A549 (cell line): ENCODE results near the gene MAP3K7CL. TPM values are rescaled to one million over a fixed set of nuclear protein-coding genes. Genes with fewer than 3 reads are reported as not detected.

ENCODE experiments used
- ATAC-seq, 2 experiments: fragments of 200-7000 bp in 1 of 2; fragments of >200 bp in 1 of 2; cut with Nextera tagmentation in 1 of 2; cut with Tn5 transposase in 1 of 2; 3 replicates each; pipeline versions ENCODE4 v1.8.0 to v1.9.1; 2018 to 2020; ENCODE audit warnings: mild to moderate bottlenecking in 1 of 2, moderate library complexity in 1 of 2
- CTCF ChIA-PET: fragments of 300-600 bp; sonication (Branson Sonifier 250); formaldehyde crosslinking; extraction: SDS; loops from one replicate; lab custom pipeline; 2021; ENCODE audit warnings: antibody characterized with exemption, inconsistent platforms; lab: Yijun Ruan, JAX
- POLR2A ChIA-PET: fragments of 350-600 bp; formaldehyde crosslinking; extraction: SDS; loops from one replicate; lab custom pipeline; 2021; ENCODE audit warnings: antibody characterized with exemption, inconsistent platforms; lab: Yijun Ruan, JAX
- DNase-seq, 2 experiments: peaks; one replicate each; pipeline versions ENCODE4 v3.0.0 to v3.0.0-alpha.2; 2011 to 2016; ENCODE audit warnings: low read depth in 1 of 2, low spot score in 1 of 2
- FAIRE-seq: peaks from 2 replicates; lab custom pipeline; 2011; peaks lifted over from hg19 to GRCh38; lab: Jason Lieb, UNC
- H3K27ac ChIP-seq, 2 experiments: fragments of >200 bp; sonication (Bioruptor Twin); formaldehyde crosslinking; 3 replicates each; pipeline ENCODE4 v1.5.1; 2016 to 2017
- H3K4me1 ChIP-seq: fragments of >200 bp; sonication (Bioruptor Twin); formaldehyde crosslinking; 3 replicates; pipeline ENCODE4 v1.6.1; 2016
- H3K4me2 ChIP-seq: fragments of >200 bp; sonication (Bioruptor Twin); formaldehyde crosslinking; 3 replicates; pipeline ENCODE4 v1.6.1; 2016
- H3K4me3 ChIP-seq: fragments of >200 bp; sonication (Bioruptor Twin); formaldehyde crosslinking; 3 replicates; pipeline ENCODE4 v1.5.1; 2016
- H3K9me3 ChIP-seq: fragments of >200 bp; sonication (Bioruptor Twin); formaldehyde crosslinking; 3 replicates; pipeline ENCODE4 v1.6.1; 2016
- CHD2 ChIP-seq: fragments of 150-350 bp; IDR thresholded peaks from 2 replicates; pipeline ENCODE4 v1.6.1; 2014; ENCODE audit warnings: low read length; ENCODE audit not compliant: partially characterized antibody
- FOSL2 ChIP-seq, 2 experiments: fragments of 450-650 bp in 1 of 2; fragments of >200 bp in 1 of 2; sonication (Bioruptor Twin) in 1 of 2; formaldehyde crosslinking; IDR thresholded peaks; 2 replicates each; pipeline versions ENCODE4 v1.5.0 to v1.6.1; 2016 to 2020; ENCODE audit warnings: mild to moderate bottlenecking in 1 of 2, moderate library complexity in 1 of 2
- HEYL ChIP-seq: fragments of 250-450 bp; sonication (Bioruptor Pico); IDR thresholded peaks from 2 replicates; pipeline ENCODE4 v1.8.0; 2021; ENCODE audit warnings: mild to moderate bottlenecking, moderate library complexity
- JUN ChIP-seq, 2 experiments: fragments of >200 bp; sonication (Bioruptor Twin); formaldehyde crosslinking; IDR thresholded peaks; 2 replicates in 1 of 2; 3 replicates in 1 of 2; pipeline ENCODE4 v1.6.1; 2016 to 2017
- JUNB ChIP-seq: fragments of >200 bp; sonication (Bioruptor Twin); formaldehyde crosslinking; IDR thresholded peaks from 2 replicates; pipeline ENCODE4 v1.6.1; 2016
- KDM1A ChIP-seq: fragments of 200-600 bp; sonication (generic); IDR thresholded peaks from 2 replicates; pipeline ENCODE4 v1.6.1; 2016; ENCODE audit warnings: low read depth, mild to moderate bottlenecking
- KDM5A ChIP-seq: fragments of 200-600 bp; sonication (generic); IDR thresholded peaks from 2 replicates; pipeline ENCODE4 v1.6.1; 2016; ENCODE audit warnings: antibody characterized with exemption, mild to moderate bottlenecking
- MAFK ChIP-seq: fragments of 450-650 bp; IDR thresholded peaks from 2 replicates; pipeline ENCODE4 v1.6.1; 2014; ENCODE audit not compliant: partially characterized antibody
- MAZ ChIP-seq: fragments of 150-350 bp; IDR thresholded peaks from 2 replicates; pipeline ENCODE4 v1.6.1; 2014; ENCODE audit warnings: antibody characterized with exemption, low read depth, low read length, borderline replicate concordance
- PHF8 ChIP-seq: fragments of 200-600 bp; sonication (generic); IDR thresholded peaks from 2 replicates; pipeline ENCODE4 v1.6.1; 2016; ENCODE audit warnings: low read depth, mild to moderate bottlenecking, antibody characterized with exemption, moderate library complexity, borderline replicate concordance
- POLR2A ChIP-seq: IDR thresholded peaks from 2 replicates; pipeline ENCODE4 v1.6.1; 2012; ENCODE audit warnings: mild to moderate bottlenecking, low read length
- RARB ChIP-seq: fragments of 250-450 bp; sonication (Bioruptor Pico); IDR thresholded peaks from 2 replicates; pipeline ENCODE4 v1.8.0; 2021; ENCODE audit warnings: mild to moderate bottlenecking, moderate library complexity
- RNF2 ChIP-seq: fragments of 200-600 bp; sonication (generic); IDR thresholded peaks from 2 replicates; pipeline ENCODE4 v1.6.1; 2016; ENCODE audit warnings: low read depth, mild to moderate bottlenecking, antibody characterized with exemption, moderate library complexity, borderline replicate concordance
- SREBF2 ChIP-seq: fragments of 450-650 bp; IDR thresholded peaks from 2 replicates; pipeline ENCODE4 v1.6.1; 2014; ENCODE audit warnings: mild to moderate bottlenecking, moderate library complexity
- ZFP36 ChIP-seq: fragments of 450-650 bp; IDR thresholded peaks from 2 replicates; pipeline ENCODE4 v1.6.1; 2014; ENCODE audit warnings: borderline replicate concordance; ENCODE audit not compliant: partially characterized antibody
- WGBS: methylation state at CpG from one replicate; pipeline ENCODE4 v1.1.6; 2017; ENCODE audit errors: missing lambda C conversion rate; 5-methylcytosine and 5-hydroxymethylcytosine counted together
- polyA plus RNA-seq, 4 experiments: library from polyadenylated mRNA; depleted of rRNA in 3 of 4; stranded (reverse); fragments of >200 nt; fragmentation: RNase III in 1 of 4; extraction: RNeasy Plus Mini Kit Qiagen cat#74134 plus additional on column Dnase treatment in 1 of 4; gene quantifications; 2 replicates in 3 of 4; 3 replicates in 1 of 4; pipeline ENCODE4 v1.2.3, GENCODE V29; 2011 to 2017
- TF ChIP-seq, protein P1 (sequence below): IDR thresholded peaks from 2 replicates; pipeline ENCODE4 v1.6.1; 2012; ENCODE audit warnings: low read depth, borderline replicate concordance
- TF ChIP-seq, protein P2 (sequence below): IDR thresholded peaks from 2 replicates; pipeline ENCODE4 v1.6.1; 2012
- TF ChIP-seq, protein P3 (sequence below): fragments of 250-450 bp; sonication (Bioruptor Pico); IDR thresholded peaks from 2 replicates; pipeline ENCODE4 v1.5.0; 2021; ENCODE audit warnings: mild to moderate bottlenecking, moderate library complexity, borderline replicate concordance
- TF ChIP-seq, protein P4 (sequence below): fragments of 200-600 bp; sonication (generic); IDR thresholded peaks from 2 replicates; pipeline ENCODE4 v1.6.1; 2016; ENCODE audit warnings: antibody characterized with exemption, mild to moderate bottlenecking, moderate library complexity

Gene MAP3K7CL
- polyA plus RNA-seq, 2 of the 4 experiments (the other 2 are of a cell fraction): 2.9 to 5.7 TPM

DNA sequence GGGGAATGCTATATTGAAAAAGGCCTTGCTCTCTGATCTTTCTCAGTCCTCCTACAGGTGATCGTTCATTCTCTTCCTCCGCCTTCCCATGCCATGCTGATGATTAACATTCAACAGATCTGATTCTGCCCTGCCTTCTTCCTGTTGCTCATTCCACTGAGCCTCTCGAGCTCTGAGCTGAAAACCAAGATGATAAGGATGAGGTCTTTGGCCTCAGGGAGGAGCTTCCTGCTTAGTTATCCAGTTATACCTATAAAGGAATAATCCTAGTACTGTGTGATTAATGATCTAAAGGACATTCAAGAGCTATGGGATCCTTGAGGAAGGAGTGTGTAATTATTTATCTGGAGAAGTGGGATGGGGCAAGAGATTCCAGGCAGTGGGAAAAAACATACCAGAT lies 25.2 kb upstream of the MAP3K7CL start (continued):
- TF ChIP-seq JUN (IDR thresholded peaks at IDR 0.05) (no peak), HEYL (CRISPR knock-in tag) (no peak)
- TF ChIP-seq, all 56 proteins: peak for 0

DNA sequence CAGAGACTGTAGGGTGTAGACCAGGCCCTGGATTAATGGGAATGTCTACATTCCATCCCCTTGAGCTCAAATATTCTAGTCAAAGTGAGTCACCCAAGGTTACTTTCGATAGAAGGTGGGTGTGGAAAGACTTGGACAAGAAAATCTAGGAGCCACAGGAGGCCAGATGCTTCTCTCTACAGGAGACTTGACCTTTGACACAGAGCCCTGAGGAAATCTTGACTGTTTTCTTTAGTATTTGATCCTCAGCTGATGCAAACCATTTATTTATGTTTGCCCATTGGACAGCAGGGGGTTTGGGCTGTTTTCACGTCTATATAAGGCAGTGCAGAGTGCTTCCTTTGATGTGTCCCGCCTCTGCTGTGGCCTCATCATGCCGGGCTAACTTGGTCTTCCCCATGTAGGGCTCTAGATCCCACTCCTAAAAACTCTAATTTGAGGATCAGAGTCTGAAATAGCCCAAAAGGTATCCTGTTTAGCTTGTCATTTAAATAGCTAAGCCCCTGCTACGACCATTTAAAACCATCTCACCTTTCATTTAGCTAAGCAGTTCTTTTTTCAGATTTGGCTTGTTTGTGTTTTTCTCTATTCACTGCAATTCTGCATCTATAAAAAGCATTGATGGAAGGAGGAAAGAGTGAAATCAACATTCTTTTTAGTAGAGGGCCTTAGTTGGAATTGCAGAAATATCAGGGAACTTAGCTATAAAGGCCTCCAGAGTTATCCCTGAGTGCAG lies 15.5 kb upstream of the MAP3K7CL start:
- no peak overlapping the region for H3K4me3 ChIP-seq
- ChIA-PET CTCF (interaction anchor here (1.3 to 1.4 kb wide), 3 partner anchors 49 to 257 kb away, joined by 4 read pairs; no protein-coding TSS in a partner anchor), POLR2A (interaction anchor here (1.1 kb wide), 1 partner anchor 186 kb away, joined by 3 read pairs; no protein-coding TSS in a partner anchor)
- peak; percentile 39 to 78; a peak in 5 of 6 replicates for ATAC-seq
- FAIRE-seq: no peak
- H3K9me3 ChIP-seq: no peaks in the 10 kb centered on the region
- peak overlapping the region; percentile 19 for H3K4me2 ChIP-seq
- peak overlapping the region in 1 of 2 experiments; percentile 62; a peak in 1 of 6 replicates for H3K27ac ChIP-seq
- TF ChIP-seq, protein P1, sequence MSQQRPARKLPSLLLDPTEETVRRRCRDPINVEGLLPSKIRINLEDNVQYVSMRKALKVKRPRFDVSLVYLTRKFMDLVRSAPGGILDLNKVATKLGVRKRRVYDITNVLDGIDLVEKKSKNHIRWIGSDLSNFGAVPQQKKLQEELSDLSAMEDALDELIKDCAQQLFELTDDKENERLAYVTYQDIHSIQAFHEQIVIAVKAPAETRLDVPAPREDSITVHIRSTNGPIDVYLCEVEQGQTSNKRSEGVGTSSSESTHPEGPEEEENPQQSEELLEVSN: no peak
- TF ChIP-seq JUNB (no peak), KDM1A (no peak), SREBF2 (no peak), CHD2 (no peak), FOSL2 (IDR thresholded peaks at IDR 0.05) (no peak), FOSL2 (CRISPR knock-in tag; IDR thresholded peaks at IDR 0.05) (0 out of 2 replicates have a peak, but pooled peaks have one; percentile 15), RNF2 (no peak)
- H3K4me1 ChIP-seq: peaks cover 12% of the 10 kb centered on the region
- WGBS: 37% methylated on average over 5 of the region's 5 CpGs
- DNase-seq: peak; percentile 9 to 67

DNA sequence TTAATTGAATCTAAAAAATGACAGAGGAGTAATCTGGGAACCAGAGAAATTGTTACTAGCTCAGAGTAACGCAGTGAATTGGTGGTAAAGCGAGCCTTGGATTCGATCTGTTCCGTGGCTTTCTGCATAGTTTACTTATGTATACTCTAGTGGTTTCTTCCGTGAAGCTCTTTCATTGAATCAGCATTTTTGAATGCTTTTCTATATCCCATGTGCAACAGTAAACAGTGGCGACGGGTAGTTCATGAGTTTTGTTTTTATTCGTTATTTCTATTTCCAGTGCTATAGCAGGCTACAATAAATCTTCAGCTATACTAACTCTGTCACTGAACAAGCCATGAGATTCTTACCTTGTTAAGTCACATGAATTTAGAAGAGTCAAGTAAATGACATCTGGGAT lies 14.5 kb upstream of the MAP3K7CL start:
- Histone ChIP-seq H3K4me3 (no peak overlapping the region), H3K9me3 (no peaks in the 10 kb centered on the region), H3K4me2 (no peak overlapping the region), H3K4me1 (peaks cover 12% of the 10 kb centered on the region), H3K27ac (no peak overlapping the region)
- FAIRE-seq: no peak
- ATAC-seq: no peak
- 91% methylated on average over 8 of the region's 8 CpGs for WGBS
- no peak for TF ChIP-seq MAZ
- TF ChIP-seq RARB (CRISPR knock-in tag): no peak
- no peak for TF ChIP-seq POLR2A
- TF ChIP-seq, protein P2, sequence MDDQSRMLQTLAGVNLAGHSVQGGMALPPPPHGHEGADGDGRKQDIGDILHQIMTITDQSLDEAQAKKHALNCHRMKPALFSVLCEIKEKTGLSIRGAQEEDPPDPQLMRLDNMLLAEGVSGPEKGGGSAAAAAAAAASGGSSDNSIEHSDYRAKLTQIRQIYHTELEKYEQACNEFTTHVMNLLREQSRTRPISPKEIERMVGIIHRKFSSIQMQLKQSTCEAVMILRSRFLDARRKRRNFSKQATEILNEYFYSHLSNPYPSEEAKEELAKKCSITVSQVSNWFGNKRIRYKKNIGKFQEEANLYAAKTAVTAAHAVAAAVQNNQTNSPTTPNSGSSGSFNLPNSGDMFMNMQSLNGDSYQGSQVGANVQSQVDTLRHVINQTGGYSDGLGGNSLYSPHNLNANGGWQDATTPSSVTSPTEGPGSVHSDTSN: no peak
- TF ChIP-seq MAFK: no peak
- TF ChIP-seq ZFP36: no peak
- no peak for TF ChIP-seq PHF8
- TF ChIP-seq, protein P3, sequence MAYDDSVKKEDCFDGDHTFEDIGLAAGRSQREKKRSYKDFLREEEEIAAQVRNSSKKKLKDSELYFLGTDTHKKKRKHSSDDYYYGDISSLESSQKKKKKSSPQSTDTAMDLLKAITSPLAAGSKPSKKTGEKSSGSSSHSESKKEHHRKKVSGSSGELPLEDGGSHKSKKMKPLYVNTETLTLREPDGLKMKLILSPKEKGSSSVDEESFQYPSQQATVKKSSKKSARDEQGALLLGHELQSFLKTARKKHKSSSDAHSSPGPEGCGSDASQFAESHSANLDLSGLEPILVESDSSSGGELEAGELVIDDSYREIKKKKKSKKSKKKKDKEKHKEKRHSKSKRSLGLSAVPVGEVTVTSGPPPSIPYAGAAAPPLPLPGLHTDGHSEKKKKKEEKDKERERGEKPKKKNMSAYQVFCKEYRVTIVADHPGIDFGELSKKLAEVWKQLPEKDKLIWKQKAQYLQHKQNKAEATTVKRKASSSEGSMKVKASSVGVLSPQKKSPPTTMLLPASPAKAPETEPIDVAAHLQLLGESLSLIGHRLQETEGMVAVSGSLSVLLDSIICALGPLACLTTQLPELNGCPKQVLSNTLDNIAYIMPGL: no peak
- TF ChIP-seq, protein P4, sequence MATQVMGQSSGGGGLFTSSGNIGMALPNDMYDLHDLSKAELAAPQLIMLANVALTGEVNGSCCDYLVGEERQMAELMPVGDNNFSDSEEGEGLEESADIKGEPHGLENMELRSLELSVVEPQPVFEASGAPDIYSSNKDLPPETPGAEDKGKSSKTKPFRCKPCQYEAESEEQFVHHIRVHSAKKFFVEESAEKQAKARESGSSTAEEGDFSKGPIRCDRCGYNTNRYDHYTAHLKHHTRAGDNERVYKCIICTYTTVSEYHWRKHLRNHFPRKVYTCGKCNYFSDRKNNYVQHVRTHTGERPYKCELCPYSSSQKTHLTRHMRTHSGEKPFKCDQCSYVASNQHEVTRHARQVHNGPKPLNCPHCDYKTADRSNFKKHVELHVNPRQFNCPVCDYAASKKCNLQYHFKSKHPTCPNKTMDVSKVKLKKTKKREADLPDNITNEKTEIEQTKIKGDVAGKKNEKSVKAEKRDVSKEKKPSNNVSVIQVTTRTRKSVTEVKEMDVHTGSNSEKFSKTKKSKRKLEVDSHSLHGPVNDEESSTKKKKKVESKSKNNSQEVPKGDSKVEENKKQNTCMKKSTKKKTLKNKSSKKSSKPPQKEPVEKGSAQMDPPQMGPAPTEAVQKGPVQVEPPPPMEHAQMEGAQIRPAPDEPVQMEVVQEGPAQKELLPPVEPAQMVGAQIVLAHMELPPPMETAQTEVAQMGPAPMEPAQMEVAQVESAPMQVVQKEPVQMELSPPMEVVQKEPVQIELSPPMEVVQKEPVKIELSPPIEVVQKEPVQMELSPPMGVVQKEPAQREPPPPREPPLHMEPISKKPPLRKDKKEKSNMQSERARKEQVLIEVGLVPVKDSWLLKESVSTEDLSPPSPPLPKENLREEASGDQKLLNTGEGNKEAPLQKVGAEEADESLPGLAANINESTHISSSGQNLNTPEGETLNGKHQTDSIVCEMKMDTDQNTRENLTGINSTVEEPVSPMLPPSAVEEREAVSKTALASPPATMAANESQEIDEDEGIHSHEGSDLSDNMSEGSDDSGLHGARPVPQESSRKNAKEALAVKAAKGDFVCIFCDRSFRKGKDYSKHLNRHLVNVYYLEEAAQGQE: no peak
- TF ChIP-seq KDM5A: no peak
- DNase-seq: no peak
- ChIA-PET POLR2A (interaction anchor here (1.1 kb wide), 1 partner anchor 185 kb away, joined by 3 read pairs; no protein-coding TSS in a partner anchor), CTCF (interaction anchor here (1.3 to 1.4 kb wide), 2 partner anchors 233 to 256 kb away, joined by 4 read pairs; no protein-coding TSS in a partner anchor)
